ENCODE measurements around the gene SLC35A5.

- no peak for TF ChIP-seq CTCF (tag by site-specific recombination; IDR thresholded peaks at IDR 0.05)
- no peak for TF ChIP-seq MZF1 (tag by site-specific recombination; IDR thresholded peaks at IDR 0.05; ENCODE audit: borderline replicate concordance)
- no peak for TF ChIP-seq PBX3 (CRISPR knock-in tag; IDR thresholded peaks at IDR 0.05)
- TF ChIP-seq ZNF658 (tag by site-specific recombination; IDR thresholded peaks at IDR 0.05): no peak
- TF ChIP-seq ZNF18 (tag by site-specific recombination; IDR thresholded peaks at IDR 0.05): no peak
- no peak for TF ChIP-seq YY1 (tag by site-specific recombination; IDR thresholded peaks at IDR 0.05)
- TF ChIP-seq, protein P1, sequence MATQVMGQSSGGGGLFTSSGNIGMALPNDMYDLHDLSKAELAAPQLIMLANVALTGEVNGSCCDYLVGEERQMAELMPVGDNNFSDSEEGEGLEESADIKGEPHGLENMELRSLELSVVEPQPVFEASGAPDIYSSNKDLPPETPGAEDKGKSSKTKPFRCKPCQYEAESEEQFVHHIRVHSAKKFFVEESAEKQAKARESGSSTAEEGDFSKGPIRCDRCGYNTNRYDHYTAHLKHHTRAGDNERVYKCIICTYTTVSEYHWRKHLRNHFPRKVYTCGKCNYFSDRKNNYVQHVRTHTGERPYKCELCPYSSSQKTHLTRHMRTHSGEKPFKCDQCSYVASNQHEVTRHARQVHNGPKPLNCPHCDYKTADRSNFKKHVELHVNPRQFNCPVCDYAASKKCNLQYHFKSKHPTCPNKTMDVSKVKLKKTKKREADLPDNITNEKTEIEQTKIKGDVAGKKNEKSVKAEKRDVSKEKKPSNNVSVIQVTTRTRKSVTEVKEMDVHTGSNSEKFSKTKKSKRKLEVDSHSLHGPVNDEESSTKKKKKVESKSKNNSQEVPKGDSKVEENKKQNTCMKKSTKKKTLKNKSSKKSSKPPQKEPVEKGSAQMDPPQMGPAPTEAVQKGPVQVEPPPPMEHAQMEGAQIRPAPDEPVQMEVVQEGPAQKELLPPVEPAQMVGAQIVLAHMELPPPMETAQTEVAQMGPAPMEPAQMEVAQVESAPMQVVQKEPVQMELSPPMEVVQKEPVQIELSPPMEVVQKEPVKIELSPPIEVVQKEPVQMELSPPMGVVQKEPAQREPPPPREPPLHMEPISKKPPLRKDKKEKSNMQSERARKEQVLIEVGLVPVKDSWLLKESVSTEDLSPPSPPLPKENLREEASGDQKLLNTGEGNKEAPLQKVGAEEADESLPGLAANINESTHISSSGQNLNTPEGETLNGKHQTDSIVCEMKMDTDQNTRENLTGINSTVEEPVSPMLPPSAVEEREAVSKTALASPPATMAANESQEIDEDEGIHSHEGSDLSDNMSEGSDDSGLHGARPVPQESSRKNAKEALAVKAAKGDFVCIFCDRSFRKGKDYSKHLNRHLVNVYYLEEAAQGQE (tag by site-specific recombination; IDR thresholded peaks at IDR 0.05): no peak
- no peak for TF ChIP-seq ATF2 (tag by site-specific recombination; IDR thresholded peaks at IDR 0.05; ENCODE audit: low read depth)
- TF ChIP-seq FEZF1 (tag by site-specific recombination; IDR thresholded peaks at IDR 0.05): no peak
- TF ChIP-seq ZNF169 (tag by site-specific recombination; IDR thresholded peaks at IDR 0.05): no peak
- no peak for TF ChIP-seq ZNF302 (tag by site-specific recombination; IDR thresholded peaks at IDR 0.05; ENCODE audit: low read depth)
- no peak for TF ChIP-seq ZSCAN18 (tag by site-specific recombination; IDR thresholded peaks at IDR 0.05)
Measured at GRCh38 chr3:112572701-112573100, 10.9 kb downstream of the SLC35A5 start.

Data from HEK293 (cell line).